SU-DHL-6 (cell line): Measurements from ENCODE around the gene RAX2.
"Not testable (repeated sequence)": the region's sequence is repeated elsewhere in the genome, so short reads cannot be mapped to it uniquely, and the experiment has no call there.

Experiments used
- H2AFZ ChIP-seq: fragments of 200-600 bp; sonication (generic); 2 replicates; pipeline ENCODE4 v1.6.1; 2014; ENCODE audit warnings: low read depth, mild to moderate bottlenecking, moderate library complexity, mixed read lengths, antibody characterized with exemption, low read length; ENCODE audit not compliant: severe bottlenecking
- H3F3A ChIP-seq: fragments of 200-600 bp; shearing (Covaris generic); 2 replicates; pipeline ENCODE4 v1.6.0; 2016; ENCODE audit warnings: antibody characterized with exemption, mild to moderate bottlenecking; ENCODE audit not compliant: insufficient read depth
- H3K27ac ChIP-seq: fragments of 200-600 bp; sonication (generic); 2 replicates; pipeline ENCODE4 v1.5.1; 2016; ENCODE audit warnings: low read depth, mild to moderate bottlenecking, low read length, moderate library complexity, mixed read lengths
- H3K27me3 ChIP-seq: fragments of 200-600 bp; sonication (generic), shearing (Covaris generic); 2 replicates; pipeline ENCODE4 v1.6.0; 2014; ENCODE audit warnings: mild to moderate bottlenecking, low read length
- H3K36me3 ChIP-seq: fragments of 200-600 bp; sonication (generic); 2 replicates; pipeline ENCODE4 v1.6.1; 2014; ENCODE audit warnings: mild to moderate bottlenecking, low read length, mixed read lengths
- H3K4me2 ChIP-seq: fragments of 300-600, 200-600 bp; shearing (Covaris generic), sonication (generic); 2 replicates; pipeline ENCODE4 v1.6.0; 2014; ENCODE audit warnings: low read length, low read depth, mild to moderate bottlenecking; ENCODE audit not compliant: poor library complexity, severe bottlenecking
- H3K4me3 ChIP-seq: fragments of 200-600 bp; sonication (generic); 2 replicates; pipeline ENCODE4 v1.5.1; 2014; ENCODE audit warnings: antibody characterized with exemption, low read length, mild to moderate bottlenecking, mixed read lengths; ENCODE audit not compliant: insufficient read depth, poor library complexity, severe bottlenecking
- H3K79me2 ChIP-seq: fragments of 200-600 bp; sonication (generic); 2 replicates; pipeline ENCODE4 v1.6.1; 2014; ENCODE audit warnings: mild to moderate bottlenecking, low read length, moderate library complexity; ENCODE audit not compliant: insufficient read depth
- H3K9ac ChIP-seq: fragments of 200-600 bp; sonication (generic); 2 replicates; pipeline ENCODE4 v1.7.0; 2014; ENCODE audit warnings: mild to moderate bottlenecking, low read length
- H3K9me2 ChIP-seq: fragments of 200-600 bp; sonication (generic); replicated peaks from 2 replicates; pipeline ENCODE4 v1.6.1; 2014; ENCODE audit warnings: low read length; ENCODE audit not compliant: insufficient read depth
- H3K9me3 ChIP-seq: fragments of 200-600 bp; sonication (generic); 2 replicates; pipeline ENCODE4 v1.6.1; 2014; ENCODE audit warnings: low read length, mixed read lengths; ENCODE audit not compliant: insufficient read depth
- H4K20me1 ChIP-seq: fragments of 200-600 bp; sonication (generic); 2 replicates; pipeline ENCODE4 v1.6.1; 2014; ENCODE audit warnings: low read depth, mild to moderate bottlenecking, antibody characterized with exemption, low read length, moderate library complexity, mixed read lengths
- CTCF ChIP-seq: fragments of 200-600 bp; sonication (generic); IDR thresholded peaks from one replicate; pipeline ENCODE4 v1.5.1; 2017; ENCODE audit warnings: antibody characterized with exemption, mild to moderate bottlenecking, low read length, moderate library complexity; ENCODE audit not compliant: insufficient read depth, poor library complexity, severe bottlenecking
- EZH2phosphoT487 ChIP-seq: fragments of 200-600 bp; sonication (generic), shearing (Covaris generic); conservative IDR thresholded peaks from 2 replicates; pipeline ENCODE4 v1.6.1; 2018; ENCODE audit warnings: mild to moderate bottlenecking, antibody characterized with exemption, low read length, moderate library complexity, mixed read lengths

Gene RAX2

GRCh38 chr19:3767050-3767449 is 5.0 kb downstream of the RAX2 start:
- Histone ChIP-seq H3K9me2 (no peaks in the 10 kb centered on the region), H3F3A (peaks cover 6% of the 10 kb centered on the region), H3K9ac (no peak overlapping the region), H4K20me1 (no peaks in the 10 kb centered on the region), H3K4me3 (no peak overlapping the region), H3K9me3 (no peaks in the 10 kb centered on the region), H3K27me3 (no peaks in the 10 kb centered on the region), H3K36me3 (no peaks in the 10 kb centered on the region), H3K79me2 (peaks cover 4% of the 10 kb centered on the region; the same call in 1 of the 2 replicates), H2AFZ (no peak overlapping the region), H3K27ac (no peak overlapping the region), H3K4me2 (no peak overlapping the region)
- no peak for TF ChIP-seq CTCF

- no peak overlapping the region for H3K4me2 ChIP-seq
- no peak overlapping the region for H3K4me3 ChIP-seq
- H3K79me2 ChIP-seq, result peaks cover 4% of the 10 kb centered on the region; the same call in 1 of the 2 replicates
- H3F3A ChIP-seq, result peaks cover 10% of the 10 kb centered on the region
- no peak overlapping the region for H3K27ac ChIP-seq
- TF ChIP-seq EZH2phosphoT487 (no peak), CTCF (no peak)
- H4K20me1 ChIP-seq, result no peaks in the 10 kb centered on the region
- no peaks in the 10 kb centered on the region for H3K9me2 ChIP-seq
- no peaks in the 10 kb centered on the region for H3K27me3 ChIP-seq
- H2AFZ ChIP-seq, result no peak overlapping the region
- no peaks in the 10 kb centered on the region for H3K36me3 ChIP-seq
- no peaks in the 10 kb centered on the region for H3K9me3 ChIP-seq
- no peak overlapping the region for H3K9ac ChIP-seq
These were observed 5.5 kb downstream of the RAX2 start for GRCh38 chr19:3766520-3766919.

GRCh38 chr19:3765757-3766156 is 6.3 kb downstream of the RAX2 start:
- H3K27ac ChIP-seq, H3K9me2 ChIP-seq, H3K36me3 ChIP-seq: not testable (repeated sequence)

GRCh38 chr19:3765121-3765520 is 6.9 kb downstream of the RAX2 start:
- Histone ChIP-seq H3K4me2 (no peak overlapping the region), H3K9me3 (no peaks in the 10 kb centered on the region), H3K79me2 (peaks cover 18% of the 10 kb centered on the region), H4K20me1 (no peaks in the 10 kb centered on the region), H3K36me3 (no peaks in the 10 kb centered on the region), H3K9ac (no peak overlapping the region), H3K27me3 (no peaks in the 10 kb centered on the region), H3K27ac (no peak overlapping the region), H3F3A (peaks cover 10% of the 10 kb centered on the region), H2AFZ (no peak overlapping the region), H3K9me2 (no peaks in the 10 kb centered on the region), H3K4me3 (no peak overlapping the region)
- TF ChIP-seq CTCF (no peak), EZH2phosphoT487 (no peak)

More at GRCh38 chr19:3765757-3766156, 6.3 kb downstream of the RAX2 start:
- H3K4me3 ChIP-seq, H3K27me3 ChIP-seq, H3K9ac ChIP-seq, H3K4me2 ChIP-seq, H3K9me3 ChIP-seq, H4K20me1 ChIP-seq, H2AFZ ChIP-seq: not testable (repeated sequence)
- peaks cover 10% of the 10 kb centered on the region for H3F3A ChIP-seq
- peaks cover 12% of the 10 kb centered on the region for H3K79me2 ChIP-seq
